ENCODE data around the gene ADIG.

- no peak for TF ChIP-seq CTCF (IDR thresholded peaks at IDR 0.05; ENCODE audit: insufficient read depth, low read length, poor library complexity, severe bottlenecking)
- TF ChIP-seq EZH2phosphoT487 (conservative IDR thresholded peaks at IDR 0.05; ENCODE audit: low read length), result no peak
These were observed 26.0 kb upstream of the ADIG start for GRCh38 chr20:38554986-38555385.

Data from SU-DHL-6 (cell line).